WTC11 (cell line): ENCODE results near the gene BTK. TPM values are rescaled to one million over a fixed set of nuclear protein-coding genes. Genes with fewer than 3 reads are reported as not detected.

Source experiments
- ATAC-seq: fragments of 200-7000 bp; cut with Tn5 transposase; 2 replicates; pipeline ENCODE4 v1.10.0; 2021; ENCODE audit warnings: mild to moderate bottlenecking, moderate library complexity
- Bru-seq: library from RNA; stranded (reverse); fragments of 400-500 nt; gene quantifications from one replicate; lab custom pipeline; 2021; lab: Mats Ljungman, UMichigan
- CTCF ChIA-PET: fragments of 300-600 bp; sonication (Branson Sonifier 250); formaldehyde crosslinking; loops from one replicate; lab custom pipeline; 2021; ENCODE audit warnings: antibody characterized with exemption; lab: Charles Lee
- POLR2A ChIA-PET: fragments of 350-600 bp; sonication (Branson Sonifier 250); formaldehyde crosslinking; loops from one replicate; lab custom pipeline; 2021; ENCODE audit warnings: antibody characterized with exemption; lab: Charles Lee
- DNase-seq: peaks from one replicate; pipeline ENCODE4 v3.0.0; 2021; ENCODE audit warnings: low spot score
- H3K27ac Mint-ChIP-seq: 2 replicates; pipeline ENCODE4 v1.8.0; 2021; ENCODE audit warnings: mixed read lengths
- H3K27me3 Mint-ChIP-seq: 2 replicates; pipeline ENCODE4 v1.8.0; 2021; ENCODE audit warnings: low read depth, mild to moderate bottlenecking, moderate library complexity, mixed read lengths
- H3K36me3 Mint-ChIP-seq: 2 replicates; pipeline ENCODE4 v1.8.0; 2021; ENCODE audit warnings: mixed read lengths
- H3K4me1 Mint-ChIP-seq: 2 replicates; pipeline ENCODE4 v1.8.0; 2022; ENCODE audit warnings: mixed read lengths
- H3K4me3 Mint-ChIP-seq: 2 replicates; pipeline ENCODE4 v1.8.0; 2021; ENCODE audit warnings: mild to moderate bottlenecking, moderate library complexity, mixed read lengths
- H3K9me3 Mint-ChIP-seq: 2 replicates; pipeline ENCODE4 v1.8.0; 2021; ENCODE audit warnings: mixed read lengths
- ARID4B ChIP-seq: sonication (generic); formaldehyde crosslinking; IDR thresholded peaks from 2 replicates; pipeline ENCODE4 v1.8.0; 2023; ENCODE audit warnings: missing genetic modification reagents, mild to moderate bottlenecking, borderline replicate concordance
- CREM ChIP-seq: sonication (generic); formaldehyde crosslinking; IDR thresholded peaks from 2 replicates; pipeline ENCODE4 v1.8.1; 2022; ENCODE audit warnings: mild to moderate bottlenecking, missing genetic modification reagents, moderate library complexity
- E2F5 ChIP-seq: sonication (generic); formaldehyde crosslinking; IDR thresholded peaks from 2 replicates; pipeline ENCODE4 v1.8.1; 2022; ENCODE audit warnings: mild to moderate bottlenecking, moderate library complexity, missing genetic modification reagents
- ESRRA ChIP-seq: sonication (generic); formaldehyde crosslinking; IDR thresholded peaks from 2 replicates; pipeline ENCODE4 v1.8.1; 2022; ENCODE audit warnings: mild to moderate bottlenecking, missing genetic modification reagents, borderline replicate concordance
- GTF2I ChIP-seq: fragments of 250-450 bp; sonication (Bioruptor Pico); conservative IDR thresholded peaks from 2 replicates; pipeline ENCODE4 v1.4.0; 2021; ENCODE audit warnings: mild to moderate bottlenecking
- JAZF1 ChIP-seq: fragments of 250-450 bp; sonication (Bioruptor Pico); IDR thresholded peaks from 2 replicates; pipeline ENCODE4 v1.9.0; 2021; ENCODE audit warnings: moderate library complexity, mild to moderate bottlenecking, inconsistent platforms
- NFATC4 ChIP-seq: fragments of 250-450 bp; sonication (Bioruptor Pico); IDR thresholded peaks from 2 replicates; pipeline ENCODE4 v1.9.0; 2021; ENCODE audit warnings: mild to moderate bottlenecking
- NR1H2 ChIP-seq: sonication (generic); formaldehyde crosslinking; IDR thresholded peaks from 2 replicates; pipeline ENCODE4 v1.9.0; 2021; ENCODE audit warnings: mild to moderate bottlenecking, moderate library complexity, missing genetic modification reagents
- OVOL2 ChIP-seq: fragments of 250-450 bp; sonication (Bioruptor Pico); IDR thresholded peaks from 2 replicates; pipeline ENCODE4 v1.9.0; 2021; ENCODE audit warnings: mild to moderate bottlenecking, borderline replicate concordance
- PREB ChIP-seq: sonication (generic); formaldehyde crosslinking; IDR thresholded peaks from 2 replicates; pipeline ENCODE4 v1.8.1; 2022; ENCODE audit warnings: mild to moderate bottlenecking, missing genetic modification reagents, moderate library complexity, borderline replicate concordance
- SMAD3 ChIP-seq: sonication (generic); formaldehyde crosslinking; IDR thresholded peaks from 2 replicates; pipeline ENCODE4 v1.8.0; 2022; ENCODE audit warnings: missing genetic modification reagents, mild to moderate bottlenecking, borderline replicate concordance
- SMAD4 ChIP-seq: sonication (generic); formaldehyde crosslinking; IDR thresholded peaks from 2 replicates; pipeline ENCODE4 v1.8.0; 2022; ENCODE audit warnings: mild to moderate bottlenecking, missing genetic modification reagents
- TP53 ChIP-seq: sonication (generic); formaldehyde crosslinking; IDR thresholded peaks from 2 replicates; pipeline ENCODE4 v1.8.1; 2023; ENCODE audit warnings: mild to moderate bottlenecking, missing genetic modification reagents
- ZNF263 ChIP-seq: sonication (generic); formaldehyde crosslinking; IDR thresholded peaks from 2 replicates; pipeline ENCODE4 v1.8.1; 2022; ENCODE audit warnings: low read depth, mild to moderate bottlenecking, moderate library complexity, missing genetic modification reagents
- ZNF317 ChIP-seq: sonication (generic); formaldehyde crosslinking; IDR thresholded peaks from 2 replicates; pipeline ENCODE4 v1.8.1; 2023; ENCODE audit warnings: low read depth, mild to moderate bottlenecking, moderate library complexity, missing genetic modification reagents, borderline replicate concordance
- ZNF396 ChIP-seq: fragments of 250-450 bp; sonication (Bioruptor Pico); IDR thresholded peaks from 2 replicates; pipeline ENCODE4 v1.8.0; 2021; ENCODE audit warnings: mild to moderate bottlenecking, moderate library complexity, borderline replicate concordance
- long read RNA-seq, 3 experiments: library from RNA in 1 of 3; library from capped mRNA in 1 of 3; library from polyadenylated mRNA in 1 of 3; unstranded in 2 of 3; stranded (forward) in 1 of 3; transcript quantifications; one replicate each; pipeline ENCODE4 v2.0.0, GENCODE V29; 2021
- total RNA-seq: library from RNA; stranded (reverse); gene quantifications from 3 replicates; pipeline ENCODE4 v1.2.3, GENCODE V29; 2021
- TF ChIP-seq, protein P1 (sequence below): fragments of 250-450 bp; sonication (Bioruptor Pico); IDR thresholded peaks from 2 replicates; pipeline ENCODE4 v1.9.0; 2021; ENCODE audit warnings: mild to moderate bottlenecking
- TF ChIP-seq, protein P2 (sequence below): sonication (generic); formaldehyde crosslinking; IDR thresholded peaks from 2 replicates; pipeline ENCODE4 v1.8.1; 2022; ENCODE audit warnings: low read depth, mild to moderate bottlenecking, moderate library complexity, missing genetic modification reagents, borderline replicate concordance
- TF ChIP-seq, protein P3 (sequence below): sonication (generic); formaldehyde crosslinking; IDR thresholded peaks from 2 replicates; pipeline ENCODE4 v1.8.1; 2023; ENCODE audit warnings: mild to moderate bottlenecking, missing genetic modification reagents

BTK gene
- total RNA-seq (0.66 to 1.1 TPM (median 0.74 TPM) in 3 replicates), Bru-seq, nascent RNA (percentile 21 among the genes with signal in this experiment)
- long read RNA-seq, experiment 1, partial matches to known transcripts = 0 of 3 reads
- long read RNA-seq, experiment 1, other reads (novel, unspliced or antisense) = 1 of 3 reads
- long read RNA-seq, experiment 2, partial matches to known transcripts = 0 of 3 reads
- long read RNA-seq, experiment 2, other reads (novel, unspliced or antisense) = 3 of 3 reads
- long read RNA-seq, experiment 3 = 0 reads

DNA sequence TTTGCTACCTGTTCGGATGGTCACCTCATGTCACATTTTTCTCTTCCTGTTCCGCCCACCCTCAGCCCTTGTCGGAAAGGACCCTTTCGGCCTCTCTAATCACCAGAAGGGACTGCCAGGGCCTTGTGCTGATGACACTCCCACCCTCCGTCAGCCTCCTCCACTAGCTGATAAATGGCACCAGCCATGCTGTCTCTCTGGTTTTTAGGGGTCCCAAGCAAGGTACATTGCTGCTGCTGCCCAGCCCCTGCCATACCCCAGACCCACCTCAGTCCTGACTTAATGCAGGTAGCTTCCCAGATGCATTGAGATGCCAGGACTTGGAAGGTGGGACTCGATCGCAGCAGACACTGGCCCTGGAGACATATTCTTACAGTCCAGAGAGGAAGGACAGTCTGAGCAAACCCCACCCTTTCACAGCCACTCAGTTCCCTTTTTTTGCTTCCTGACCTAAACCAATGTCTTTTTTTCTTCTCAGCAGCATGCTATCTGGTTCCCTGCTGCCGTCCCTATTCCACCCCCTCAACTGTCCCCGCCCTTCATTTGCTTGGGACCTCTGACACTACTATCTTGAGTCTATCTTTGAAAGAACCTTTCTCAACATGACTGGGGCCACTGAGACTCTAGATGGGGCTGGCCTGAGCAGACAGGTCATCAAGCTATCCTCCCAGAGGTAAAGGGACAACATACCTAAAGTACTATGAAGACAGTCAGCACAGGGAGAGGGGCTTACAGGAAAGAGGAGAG lies at the start of gene BTK:
TSS of gene BTK (minus strand) at position 397 of the 747 bp plus-strand sequence. CDS start 10,907 bp downstream, outside the sequence.
- Mint-ChIP-seq H3K36me3 (peaks cover 1% of the 10 kb centered on the region), H3K4me3 (no peak within 1 kb of the TSS), H3K27ac (no peak within 1 kb of the TSS), H3K4me1 (peaks cover 7% of the 10 kb centered on the region; the same call in 1 of the 2 replicates), H3K9me3 (no peaks in the 10 kb centered on the region), H3K27me3 (no peaks in the 10 kb centered on the region)
- ChIA-PET CTCF (no interaction called here), POLR2A (no interaction called here)
- no peak for TF ChIP-seq ZNF317 (CRISPR knock-in tag)
- TF ChIP-seq SMAD4 (CRISPR knock-in tag) = no peak
- TF ChIP-seq SMAD3 (CRISPR knock-in tag) = no peak
- TF ChIP-seq ESRRA (CRISPR knock-in tag) = no peak
- TF ChIP-seq TP53 = no peak
- TF ChIP-seq PREB (CRISPR knock-in tag) = no peak
- TF ChIP-seq, protein P1, sequence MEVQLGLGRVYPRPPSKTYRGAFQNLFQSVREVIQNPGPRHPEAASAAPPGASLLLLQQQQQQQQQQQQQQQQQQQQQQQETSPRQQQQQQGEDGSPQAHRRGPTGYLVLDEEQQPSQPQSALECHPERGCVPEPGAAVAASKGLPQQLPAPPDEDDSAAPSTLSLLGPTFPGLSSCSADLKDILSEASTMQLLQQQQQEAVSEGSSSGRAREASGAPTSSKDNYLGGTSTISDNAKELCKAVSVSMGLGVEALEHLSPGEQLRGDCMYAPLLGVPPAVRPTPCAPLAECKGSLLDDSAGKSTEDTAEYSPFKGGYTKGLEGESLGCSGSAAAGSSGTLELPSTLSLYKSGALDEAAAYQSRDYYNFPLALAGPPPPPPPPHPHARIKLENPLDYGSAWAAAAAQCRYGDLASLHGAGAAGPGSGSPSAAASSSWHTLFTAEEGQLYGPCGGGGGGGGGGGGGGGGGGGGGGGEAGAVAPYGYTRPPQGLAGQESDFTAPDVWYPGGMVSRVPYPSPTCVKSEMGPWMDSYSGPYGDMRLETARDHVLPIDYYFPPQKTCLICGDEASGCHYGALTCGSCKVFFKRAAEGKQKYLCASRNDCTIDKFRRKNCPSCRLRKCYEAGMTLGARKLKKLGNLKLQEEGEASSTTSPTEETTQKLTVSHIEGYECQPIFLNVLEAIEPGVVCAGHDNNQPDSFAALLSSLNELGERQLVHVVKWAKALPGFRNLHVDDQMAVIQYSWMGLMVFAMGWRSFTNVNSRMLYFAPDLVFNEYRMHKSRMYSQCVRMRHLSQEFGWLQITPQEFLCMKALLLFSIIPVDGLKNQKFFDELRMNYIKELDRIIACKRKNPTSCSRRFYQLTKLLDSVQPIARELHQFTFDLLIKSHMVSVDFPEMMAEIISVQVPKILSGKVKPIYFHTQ = no peak
- no peak for TF ChIP-seq NR1H2
- no peak for TF ChIP-seq ARID4B (CRISPR knock-in tag)
- ATAC-seq (no peak), DNase-seq (no peak)

- Mint-ChIP-seq H3K36me3 (peaks cover 47% of the 10 kb centered on the region), H3K9me3 (peaks cover 17% of the 10 kb centered on the region), H3K27ac (no peak overlapping the region), H3K4me1 (no peaks in the 10 kb centered on the region), H3K4me3 (no peak overlapping the region), H3K27me3 (no peaks in the 10 kb centered on the region; the same call in 1 of the 2 replicates)
- POLR2A ChIA-PET = no interaction called here
- DNase-seq (no peak), ATAC-seq (no peak)
- CTCF ChIA-PET = no interaction called here
- TF ChIP-seq ZNF263 (no peak), NFATC4 (CRISPR knock-in tag) (no peak), GTF2I (no peak), CREM (CRISPR knock-in tag) (no peak), JAZF1 (CRISPR knock-in tag) (no peak), E2F5 (CRISPR knock-in tag) (no peak), ZNF396 (CRISPR knock-in tag) (no peak), OVOL2 (no peak), NR1H2 (no peak)
- TF ChIP-seq, protein P2, sequence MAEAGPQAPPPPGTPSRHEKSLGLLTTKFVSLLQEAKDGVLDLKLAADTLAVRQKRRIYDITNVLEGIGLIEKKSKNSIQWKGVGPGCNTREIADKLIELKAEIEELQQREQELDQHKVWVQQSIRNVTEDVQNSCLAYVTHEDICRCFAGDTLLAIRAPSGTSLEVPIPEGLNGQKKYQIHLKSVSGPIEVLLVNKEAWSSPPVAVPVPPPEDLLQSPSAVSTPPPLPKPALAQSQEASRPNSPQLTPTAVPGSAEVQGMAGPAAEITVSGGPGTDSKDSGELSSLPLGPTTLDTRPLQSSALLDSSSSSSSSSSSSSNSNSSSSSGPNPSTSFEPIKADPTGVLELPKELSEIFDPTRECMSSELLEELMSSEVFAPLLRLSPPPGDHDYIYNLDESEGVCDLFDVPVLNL (CRISPR knock-in tag) = no peak
- TF ChIP-seq, protein P3, sequence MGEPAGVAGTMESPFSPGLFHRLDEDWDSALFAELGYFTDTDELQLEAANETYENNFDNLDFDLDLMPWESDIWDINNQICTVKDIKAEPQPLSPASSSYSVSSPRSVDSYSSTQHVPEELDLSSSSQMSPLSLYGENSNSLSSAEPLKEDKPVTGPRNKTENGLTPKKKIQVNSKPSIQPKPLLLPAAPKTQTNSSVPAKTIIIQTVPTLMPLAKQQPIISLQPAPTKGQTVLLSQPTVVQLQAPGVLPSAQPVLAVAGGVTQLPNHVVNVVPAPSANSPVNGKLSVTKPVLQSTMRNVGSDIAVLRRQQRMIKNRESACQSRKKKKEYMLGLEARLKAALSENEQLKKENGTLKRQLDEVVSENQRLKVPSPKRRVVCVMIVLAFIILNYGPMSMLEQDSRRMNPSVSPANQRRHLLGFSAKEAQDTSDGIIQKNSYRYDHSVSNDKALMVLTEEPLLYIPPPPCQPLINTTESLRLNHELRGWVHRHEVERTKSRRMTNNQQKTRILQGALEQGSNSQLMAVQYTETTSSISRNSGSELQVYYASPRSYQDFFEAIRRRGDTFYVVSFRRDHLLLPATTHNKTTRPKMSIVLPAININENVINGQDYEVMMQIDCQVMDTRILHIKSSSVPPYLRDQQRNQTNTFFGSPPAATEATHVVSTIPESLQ (CRISPR knock-in tag) = no peak
These were observed 44.6 kb upstream of the BTK start for GRCh38 chrX:101430457-101431078.
